Ascending aorta (tissue), 2 donors: ENCODE measurements around the gene TGIF1. TPM values are rescaled to one million over a fixed set of nuclear protein-coding genes. Genes with fewer than 3 reads are reported as not detected.
"Not testable (repeated sequence)": the region's sequence is repeated elsewhere in the genome, so short reads cannot be mapped to it uniquely, and the experiment has no call there.

ENCODE experiments used
- DNase-seq, 2 donors: peaks; one replicate each; pipeline ENCODE4 v3.0.0-alpha.2; 2019; ENCODE audit warnings: low spot score in 2 of 2
- H3K27ac ChIP-seq, 2 donors: fragments of 200-600 bp; sonication (generic); one replicate each; pipeline ENCODE4 v1.5.1; 2016 to 2017; ENCODE audit warnings: mild to moderate bottlenecking in 1 of 2
- H3K27me3 ChIP-seq: fragments of 200-600 bp; sonication (generic); one replicate; pipeline ENCODE4 v1.5.1; 2017
- H3K36me3 ChIP-seq, 2 donors: fragments of 200-600 bp; sonication (generic); one replicate each; pipeline ENCODE4 v1.5.1; 2016
- H3K4me1 ChIP-seq, 2 donors: fragments of 200-600 bp; sonication (generic); one replicate each; pipeline ENCODE4 v1.5.1; 2016 to 2017; ENCODE audit warnings: mild to moderate bottlenecking in 1 of 2
- H3K4me3 ChIP-seq, 2 donors: fragments of 200-600 bp; sonication (generic); one replicate each; pipeline ENCODE4 v1.5.1; 2016 to 2017; ENCODE audit warnings: mild to moderate bottlenecking in 1 of 2
- H3K9me3 ChIP-seq, 2 donors: fragments of 200-600 bp; sonication (generic); one replicate each; pipeline ENCODE4 v1.5.1; 2016
- intact Hi-C: fragments of 100-400 bp; cut with DNase I; formaldehyde crosslinking; loops from one replicate; pipeline ENCODE4 v1.15.1; 2023
- total RNA-seq: library from RNA; depleted of rRNA; stranded (reverse); fragments of >200 nt; gene quantifications from one replicate; pipeline ENCODE4 v1.1.0, GENCODE V29; 2016
- TF ChIP-seq, protein P1 (sequence below), 3 experiments: fragments of 200-600 bp in 2 of 3; fragments of 450-650 bp in 1 of 3; sonication (generic) in 2 of 3; IDR thresholded peaks; one replicate each; pipeline ENCODE4 v1.5.1; 2016 to 2019; ENCODE audit warnings: antibody characterized with exemption in 3 of 3, mild to moderate bottlenecking in 1 of 3, moderate library complexity in 1 of 3

TGIF1 gene
- total RNA-seq, 1 donor from 2014 or later, result 39.7 TPM

DNA sequence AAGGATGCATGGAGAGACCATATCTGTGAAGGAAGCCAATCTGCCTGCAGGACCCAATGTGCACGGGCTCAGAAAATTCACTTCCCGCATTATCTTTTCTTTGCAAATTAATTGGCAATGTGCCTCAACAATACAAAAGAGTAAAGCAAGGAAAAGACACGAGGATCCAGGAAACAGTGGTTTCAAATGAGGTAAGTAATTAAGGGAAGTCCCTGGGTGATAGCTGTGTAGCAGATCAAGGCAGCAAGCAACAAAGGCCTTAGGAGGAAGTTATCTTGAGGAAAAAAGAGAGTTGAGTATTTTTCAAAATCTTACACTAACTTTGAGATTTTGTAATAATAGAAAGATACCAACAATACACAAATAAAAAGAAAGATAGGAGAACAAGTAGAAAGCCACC lies 44.3 kb upstream of the TGIF1 start:
- Histone ChIP-seq H3K4me1 (no peaks in the 10 kb centered on the region), H3K9me3 (peaks cover 0 to 6% of the 10 kb centered on the region in 2 donors), H3K36me3 (no peaks in the 10 kb centered on the region), H3K27ac (no peak overlapping the region), H3K4me3 (no peak overlapping the region), H3K27me3 (no peaks in the 10 kb centered on the region)
- intact Hi-C loops, result no loop called here
- no peak for DNase-seq
- TF ChIP-seq, protein P1, sequence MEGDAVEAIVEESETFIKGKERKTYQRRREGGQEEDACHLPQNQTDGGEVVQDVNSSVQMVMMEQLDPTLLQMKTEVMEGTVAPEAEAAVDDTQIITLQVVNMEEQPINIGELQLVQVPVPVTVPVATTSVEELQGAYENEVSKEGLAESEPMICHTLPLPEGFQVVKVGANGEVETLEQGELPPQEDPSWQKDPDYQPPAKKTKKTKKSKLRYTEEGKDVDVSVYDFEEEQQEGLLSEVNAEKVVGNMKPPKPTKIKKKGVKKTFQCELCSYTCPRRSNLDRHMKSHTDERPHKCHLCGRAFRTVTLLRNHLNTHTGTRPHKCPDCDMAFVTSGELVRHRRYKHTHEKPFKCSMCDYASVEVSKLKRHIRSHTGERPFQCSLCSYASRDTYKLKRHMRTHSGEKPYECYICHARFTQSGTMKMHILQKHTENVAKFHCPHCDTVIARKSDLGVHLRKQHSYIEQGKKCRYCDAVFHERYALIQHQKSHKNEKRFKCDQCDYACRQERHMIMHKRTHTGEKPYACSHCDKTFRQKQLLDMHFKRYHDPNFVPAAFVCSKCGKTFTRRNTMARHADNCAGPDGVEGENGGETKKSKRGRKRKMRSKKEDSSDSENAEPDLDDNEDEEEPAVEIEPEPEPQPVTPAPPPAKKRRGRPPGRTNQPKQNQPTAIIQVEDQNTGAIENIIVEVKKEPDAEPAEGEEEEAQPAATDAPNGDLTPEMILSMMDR (IDR thresholded peaks at IDR 0.05), result no peak

- intact Hi-C loops, result no loop called here
- Histone ChIP-seq H3K27ac (no peak overlapping the region), H3K36me3 (no peaks in the 10 kb centered on the region), H3K4me3 (no peak overlapping the region), H3K4me1 (no peaks in the 10 kb centered on the region), H3K27me3 (no peaks in the 10 kb centered on the region), H3K9me3 (peaks cover 0 to 6% of the 10 kb centered on the region in 2 donors)
- TF ChIP-seq, protein P1 (IDR thresholded peaks at IDR 0.05), result no peak
- no peak for DNase-seq
Observed at GRCh38 chr18:3408107-3408506, 41.9 kb upstream of the TGIF1 start.

GRCh38 chr18:3409811-3410210 lies 40.2 kb upstream of the TGIF1 start:
- DNase-seq, result no peak
- intact Hi-C loops, result no loop called here
- Histone ChIP-seq H3K27me3 (no peaks in the 10 kb centered on the region), H3K36me3 (no peaks in the 10 kb centered on the region), H3K4me1 (no peaks in the 10 kb centered on the region), H3K9me3 (peaks cover 0 to 6% of the 10 kb centered on the region in 2 donors), H3K27ac (no peak overlapping the region), H3K4me3 (no peak overlapping the region)
- TF ChIP-seq, protein P1 (IDR thresholded peaks at IDR 0.05), result no peak

DNA sequence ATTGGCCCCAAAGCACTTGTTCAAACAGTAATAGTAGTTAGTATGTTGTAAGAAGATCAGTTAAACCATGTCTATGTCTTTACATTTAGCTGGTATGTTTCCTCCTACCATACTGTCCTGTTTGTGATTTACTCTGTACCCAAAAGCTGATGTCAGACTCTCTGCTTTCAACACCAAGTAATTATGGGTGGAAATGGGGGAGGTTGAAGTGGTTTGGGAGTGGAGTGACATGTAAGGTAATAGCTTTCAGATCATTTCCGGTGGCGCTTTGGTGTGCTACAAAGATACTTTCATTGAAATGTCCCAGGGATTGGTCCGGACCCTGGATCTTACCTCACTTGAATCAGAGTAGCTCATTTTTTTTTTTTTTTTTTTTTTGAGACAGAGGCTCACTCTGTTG lies 39.7 kb upstream of the TGIF1 start:
- H3K27ac ChIP-seq, result no peak overlapping the region
- H3K36me3 ChIP-seq, result no peaks in the 10 kb centered on the region
- H3K27me3 ChIP-seq, result no peaks in the 10 kb centered on the region
- no peaks in the 10 kb centered on the region for H3K4me1 ChIP-seq
- intact Hi-C loops, result no loop called here
- H3K9me3 ChIP-seq, result peaks cover 0 to 4% of the 10 kb centered on the region in 2 donors
- no peak overlapping the region for H3K4me3 ChIP-seq
- DNase-seq, result no peak
- TF ChIP-seq, protein P1 (IDR thresholded peaks at IDR 0.05), result no peak

GRCh38 chr18:3410876-3411275 lies 39.1 kb upstream of the TGIF1 start:
- intact Hi-C loops, H3K27me3 ChIP-seq, H3K4me3 ChIP-seq, DNase-seq, H3K36me3 ChIP-seq, H3K9me3 ChIP-seq, H3K27ac ChIP-seq, H3K4me1 ChIP-seq: not testable (repeated sequence)

DNA sequence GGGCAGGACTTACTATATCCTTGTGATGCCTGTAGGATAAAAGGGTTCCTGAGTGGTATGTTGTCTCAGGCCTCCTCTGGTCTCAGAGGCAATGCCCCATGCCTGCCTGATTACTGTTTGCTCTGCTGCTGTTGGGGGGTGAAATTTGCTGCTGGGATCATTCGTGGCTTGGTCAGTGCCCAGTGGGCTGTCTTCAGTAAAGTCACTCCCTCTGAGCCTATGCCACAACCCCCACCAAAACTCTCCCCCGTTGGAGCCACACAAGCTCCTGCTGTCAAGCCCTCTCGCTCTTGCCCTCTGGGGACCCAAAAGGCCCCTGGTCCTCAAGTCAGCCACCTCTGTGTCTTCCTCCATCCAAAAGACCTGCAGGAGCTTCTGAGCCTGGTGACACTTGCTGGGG lies 38.6 kb upstream of the TGIF1 start:
- Histone ChIP-seq H3K4me1 (no peaks in the 10 kb centered on the region), H3K27me3 (no peaks in the 10 kb centered on the region), H3K4me3 (no peak overlapping the region), H3K27ac (no peak overlapping the region), H3K36me3 (no peaks in the 10 kb centered on the region), H3K9me3 (no peaks in the 10 kb centered on the region)
- intact Hi-C loops, result no loop called here
- DNase-seq, result no peak
- TF ChIP-seq, protein P1 (IDR thresholded peaks at IDR 0.05), result no peak
